VCaP (cell line): Measurements from ENCODE around the gene ANKRD24.
A peak's percentile ranks its signal among the peaks of the same experiment; 100 is the strongest.
"Not testable (repeated sequence)": the region's sequence is repeated elsewhere in the genome, so short reads cannot be mapped to it uniquely, and the experiment has no call there.

ENCODE experiments used
- H3K27ac ChIP-seq: fragments of 450-650 bp; 2 replicates; pipeline ENCODE4 v1.5.1; 2017
- TF ChIP-seq, protein P1 (sequence below): fragments of 450-650 bp; conservative IDR thresholded peaks from 2 replicates; pipeline ENCODE4 v1.5.1; 2017; ENCODE audit warnings: mild to moderate bottlenecking, moderate library complexity

ANKRD24 gene

DNA sequence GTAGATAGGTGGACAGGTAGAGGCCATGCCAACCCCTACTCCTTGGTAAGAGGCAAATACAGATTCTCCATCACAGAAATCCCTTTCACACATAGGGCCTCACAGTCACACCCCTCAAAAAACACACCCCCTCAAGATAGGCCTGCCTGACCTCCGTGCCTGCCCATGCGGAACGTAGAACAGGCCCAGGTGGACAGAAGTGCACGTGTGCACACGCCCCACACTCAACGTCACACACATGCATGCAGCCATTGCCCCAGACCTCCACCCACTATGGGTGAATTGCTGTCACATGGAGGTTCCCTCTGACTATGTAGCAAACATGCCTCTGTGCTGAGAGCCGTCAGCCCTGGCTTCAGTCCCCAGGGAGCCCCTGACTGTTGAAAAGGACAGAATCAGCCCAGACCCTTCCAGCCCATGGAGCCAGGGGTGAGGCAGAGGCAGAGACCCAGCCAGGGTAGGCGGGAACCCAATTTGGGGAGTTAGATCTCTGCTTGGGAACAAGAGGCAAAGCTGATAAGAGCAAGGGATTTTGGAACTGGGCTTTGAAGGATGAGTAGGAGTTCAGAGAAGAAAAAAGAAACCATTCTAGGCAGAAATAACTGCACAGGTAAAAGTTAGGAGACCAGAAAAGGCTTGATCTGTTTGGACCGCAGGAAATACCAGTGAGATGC, 3.1 kb downstream of the ANKRD24 start:
- H3K27ac ChIP-seq = no peak overlapping the region

DNA sequence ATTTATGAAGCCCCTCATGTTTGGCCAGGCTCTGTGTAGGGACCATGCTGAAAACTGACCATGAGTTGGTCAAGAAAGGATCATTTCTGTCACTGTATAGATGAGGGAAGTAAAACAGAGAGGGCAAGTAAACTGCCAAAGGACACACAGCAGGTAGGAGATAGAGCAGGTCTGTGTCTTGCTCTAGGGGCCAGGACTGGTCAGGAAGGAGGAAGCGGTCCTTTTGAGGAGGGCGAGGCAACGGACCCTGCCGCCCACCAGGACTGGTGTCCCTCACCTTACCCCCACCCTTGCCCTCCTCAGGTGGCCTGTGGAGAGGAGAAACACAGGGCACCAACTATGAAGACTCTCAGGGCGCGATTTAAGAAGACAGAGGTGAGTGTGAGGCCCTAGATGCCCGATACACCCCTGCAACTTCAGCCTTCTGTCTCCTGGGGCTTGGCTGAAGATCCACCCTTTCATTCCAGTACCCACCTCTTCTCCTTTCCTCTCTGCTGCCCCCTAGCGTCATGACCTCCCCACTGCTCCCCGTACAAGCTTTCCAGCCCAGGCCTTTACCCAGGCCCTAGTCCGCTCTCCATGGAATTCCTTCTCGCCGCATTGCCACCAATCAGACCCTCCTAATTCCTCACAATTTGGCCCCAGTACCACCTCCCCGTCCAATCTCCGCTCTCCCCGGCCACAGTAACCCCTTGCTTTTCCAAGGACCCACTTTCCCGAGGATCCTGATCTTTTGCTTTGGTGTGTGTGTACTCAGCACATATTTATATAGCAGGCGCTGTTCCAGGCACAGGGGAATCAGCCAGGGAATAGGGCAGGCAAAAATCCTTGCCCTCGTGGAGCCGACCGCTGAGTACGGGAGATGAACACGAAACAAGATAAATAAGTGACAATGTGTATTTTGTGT, 3.9 kb downstream of the ANKRD24 start:
- H3K27ac ChIP-seq = peak overlapping the region; percentile 16; the same call in 1 of the 2 replicates
- TF ChIP-seq, protein P1, sequence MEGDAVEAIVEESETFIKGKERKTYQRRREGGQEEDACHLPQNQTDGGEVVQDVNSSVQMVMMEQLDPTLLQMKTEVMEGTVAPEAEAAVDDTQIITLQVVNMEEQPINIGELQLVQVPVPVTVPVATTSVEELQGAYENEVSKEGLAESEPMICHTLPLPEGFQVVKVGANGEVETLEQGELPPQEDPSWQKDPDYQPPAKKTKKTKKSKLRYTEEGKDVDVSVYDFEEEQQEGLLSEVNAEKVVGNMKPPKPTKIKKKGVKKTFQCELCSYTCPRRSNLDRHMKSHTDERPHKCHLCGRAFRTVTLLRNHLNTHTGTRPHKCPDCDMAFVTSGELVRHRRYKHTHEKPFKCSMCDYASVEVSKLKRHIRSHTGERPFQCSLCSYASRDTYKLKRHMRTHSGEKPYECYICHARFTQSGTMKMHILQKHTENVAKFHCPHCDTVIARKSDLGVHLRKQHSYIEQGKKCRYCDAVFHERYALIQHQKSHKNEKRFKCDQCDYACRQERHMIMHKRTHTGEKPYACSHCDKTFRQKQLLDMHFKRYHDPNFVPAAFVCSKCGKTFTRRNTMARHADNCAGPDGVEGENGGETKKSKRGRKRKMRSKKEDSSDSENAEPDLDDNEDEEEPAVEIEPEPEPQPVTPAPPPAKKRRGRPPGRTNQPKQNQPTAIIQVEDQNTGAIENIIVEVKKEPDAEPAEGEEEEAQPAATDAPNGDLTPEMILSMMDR = peak; percentile 79

More for the DNA sequence above, 3.1 kb downstream of the ANKRD24 start:
- TF ChIP-seq, protein P1 = no peak

DNA sequence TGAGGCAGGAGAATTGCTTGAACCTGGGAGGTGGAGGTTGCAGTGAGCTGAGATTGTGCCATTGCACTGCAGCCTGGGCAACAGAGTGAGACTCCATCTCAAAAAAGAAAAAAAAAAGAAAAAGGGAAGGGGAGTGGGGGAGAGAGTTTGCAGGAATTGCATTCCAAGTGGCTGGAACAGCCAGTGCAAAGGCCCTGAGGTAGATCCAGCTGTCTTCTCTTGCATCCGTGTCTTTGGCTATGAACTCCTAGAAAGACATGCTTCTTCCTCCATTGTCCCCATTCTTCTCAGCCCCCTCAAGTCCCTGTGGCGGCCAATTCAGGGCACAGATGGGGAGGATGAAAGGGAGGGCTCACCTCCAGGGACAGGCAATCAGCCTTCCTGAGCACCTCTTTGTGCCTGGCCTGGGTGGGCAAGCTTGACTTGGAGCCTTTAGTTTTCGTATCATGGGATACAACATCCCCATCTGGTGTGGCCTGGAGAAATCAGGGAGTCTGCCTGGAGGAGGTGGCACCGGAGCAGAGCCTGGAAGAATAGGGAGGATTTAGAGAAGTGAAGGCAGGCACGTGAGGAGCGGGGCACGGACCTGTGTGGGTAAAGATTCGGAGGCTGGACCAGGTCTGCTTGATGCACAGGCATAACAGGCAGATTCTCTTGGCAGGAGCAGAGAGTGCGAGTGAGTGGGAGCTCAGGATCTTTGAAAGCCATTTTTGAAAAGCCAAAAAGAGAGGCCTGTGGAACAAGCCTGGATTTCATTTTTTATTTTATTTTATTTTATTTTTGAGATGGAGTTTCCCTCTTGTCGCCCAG, 5.0 kb downstream of the ANKRD24 start:
- 0 out of 2 replicates have a peak overlapping the region, but pooled peaks have one; percentile 16 for H3K27ac ChIP-seq
- TF ChIP-seq, protein P1 = no peak

- no peak overlapping the region for H3K27ac ChIP-seq
- TF ChIP-seq, protein P1 = no peak
Measured at GRCh38 chr19:4189641-4190040, 7.2 kb downstream of the ANKRD24 start.

- H3K27ac ChIP-seq = not testable (repeated sequence)
Measured at GRCh38 chr19:4192537-4192936, 10.0 kb downstream of the ANKRD24 start.

- H3K27ac ChIP-seq = no peak overlapping the region
- TF ChIP-seq, protein P1 = no peak
Measured at GRCh38 chr19:4194353-4194752, 11.9 kb downstream of the ANKRD24 start.

DNA sequence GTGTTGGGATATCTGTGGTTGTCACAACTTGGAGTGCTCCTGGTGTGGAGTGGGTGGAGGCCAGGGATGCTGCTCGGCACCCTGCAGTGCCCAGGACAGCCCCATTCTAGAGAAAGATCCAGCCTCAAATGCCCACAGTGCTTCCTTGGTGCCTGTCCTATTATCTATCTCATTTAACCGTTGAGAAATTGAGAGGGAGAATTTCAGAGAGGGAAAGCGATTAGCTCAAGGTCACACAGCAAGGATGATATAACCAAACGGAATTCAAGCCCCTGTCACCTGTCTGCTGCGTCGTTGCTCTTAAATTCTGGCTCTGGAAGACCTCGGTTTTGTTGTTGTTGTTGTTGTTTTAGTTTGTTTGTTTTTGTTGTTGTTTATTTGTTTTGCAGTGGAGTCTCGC, 13.5 kb downstream of the ANKRD24 start:
- no peak overlapping the region for H3K27ac ChIP-seq
- TF ChIP-seq, protein P1 = no peak
